Measurements from ENCODE around the gene TMEM201.

Gene TMEM201

GRCh38 chr1:9595968-9596340, 7.2 kb downstream of the TMEM201 start:
- Histone ChIP-seq H3K9me3 (ENCODE audit: control insufficient read depth, low read depth, low read length) (no peaks in the 10 kb centered on the region), H3K27ac (ENCODE audit: low read length) (no peak overlapping the region), H3K4me1 (ENCODE audit: control insufficient read depth, low read depth, low read length) (peaks cover 21% of the 10 kb centered on the region), H3K36me3 (ENCODE audit: control insufficient read depth, low read depth, low read length) (peaks cover 26% of the 10 kb centered on the region), H3K27me3 (ENCODE audit: control insufficient read depth, insufficient read depth, low read length) (no peaks in the 10 kb centered on the region), H3K9ac (ENCODE audit: low read length) (no peak overlapping the region), H3K4me3 (ENCODE audit: low read length) (no peak overlapping the region)

- H3K27ac ChIP-seq (ENCODE audit: low read length) = no peak overlapping the region
- H3K36me3 ChIP-seq (ENCODE audit: control insufficient read depth, low read depth, low read length) = peaks cover 32% of the 10 kb centered on the region
- no peak overlapping the region for H3K9ac ChIP-seq (ENCODE audit: low read length)
Observed at GRCh38 chr1:9596415-9597123, 7.9 kb downstream of the TMEM201 start.

GRCh38 chr1:9597361-9598315, 8.9 kb downstream of the TMEM201 start:
- Histone ChIP-seq H3K4me3 (ENCODE audit: low read length) (no peak overlapping the region), H3K27me3 (ENCODE audit: control insufficient read depth, insufficient read depth, low read length) (no peaks in the 10 kb centered on the region), H3K9me3 (ENCODE audit: control insufficient read depth, low read depth, low read length) (no peaks in the 10 kb centered on the region), H3K4me1 (ENCODE audit: control insufficient read depth, low read depth, low read length) (peaks cover 13% of the 10 kb centered on the region), H3K9ac (ENCODE audit: low read length) (no peak overlapping the region), H3K36me3 (ENCODE audit: control insufficient read depth, low read depth, low read length) (peaks cover 40% of the 10 kb centered on the region), H3K27ac (ENCODE audit: low read length) (no peak overlapping the region)

More at GRCh38 chr1:9596415-9597123, 7.9 kb downstream of the TMEM201 start:
- Histone ChIP-seq H3K27me3 (ENCODE audit: control insufficient read depth, insufficient read depth, low read length) (no peaks in the 10 kb centered on the region), H3K4me1 (ENCODE audit: control insufficient read depth, low read depth, low read length) (peaks cover 17% of the 10 kb centered on the region), H3K4me3 (ENCODE audit: low read length) (no peak overlapping the region), H3K9me3 (ENCODE audit: control insufficient read depth, low read depth, low read length) (no peaks in the 10 kb centered on the region)

GRCh38 chr1:9598316-9598700, 9.6 kb downstream of the TMEM201 start:
- Histone ChIP-seq H3K9ac (ENCODE audit: low read length) (no peak overlapping the region), H3K4me3 (ENCODE audit: low read length) (no peak overlapping the region), H3K27me3 (ENCODE audit: control insufficient read depth, insufficient read depth, low read length) (no peaks in the 10 kb centered on the region), H3K27ac (ENCODE audit: low read length) (no peak overlapping the region), H3K4me1 (ENCODE audit: control insufficient read depth, low read depth, low read length) (peaks cover 6% of the 10 kb centered on the region), H3K36me3 (ENCODE audit: control insufficient read depth, low read depth, low read length) (peaks cover 47% of the 10 kb centered on the region), H3K9me3 (ENCODE audit: control insufficient read depth, low read depth, low read length) (no peaks in the 10 kb centered on the region)

GRCh38 chr1:9599741-9600140, 11.0 kb downstream of the TMEM201 start:
- H3K4me1 ChIP-seq (ENCODE audit: control insufficient read depth, low read depth, low read length) = no peaks in the 10 kb centered on the region
- no peak overlapping the region for H3K4me3 ChIP-seq (ENCODE audit: low read length)
- no peak overlapping the region for H3K9ac ChIP-seq (ENCODE audit: low read length)
- no peaks in the 10 kb centered on the region for H3K27me3 ChIP-seq (ENCODE audit: control insufficient read depth, insufficient read depth, low read length)
- H3K9me3 ChIP-seq (ENCODE audit: control insufficient read depth, low read depth, low read length) = no peaks in the 10 kb centered on the region
- H3K36me3 ChIP-seq (ENCODE audit: control insufficient read depth, low read depth, low read length) = peaks cover 56% of the 10 kb centered on the region
- H3K27ac ChIP-seq (ENCODE audit: low read length) = no peak overlapping the region

- Histone ChIP-seq H3K27ac (ENCODE audit: low read length) (no peak overlapping the region), H3K4me1 (ENCODE audit: control insufficient read depth, low read depth, low read length) (no peaks in the 10 kb centered on the region), H3K9me3 (ENCODE audit: control insufficient read depth, low read depth, low read length) (no peaks in the 10 kb centered on the region), H3K4me3 (ENCODE audit: low read length) (no peak overlapping the region), H3K36me3 (ENCODE audit: control insufficient read depth, low read depth, low read length) (peaks cover 56% of the 10 kb centered on the region), H3K27me3 (ENCODE audit: control insufficient read depth, insufficient read depth, low read length) (no peaks in the 10 kb centered on the region), H3K9ac (ENCODE audit: low read length) (no peak overlapping the region)
Observed at GRCh38 chr1:9600861-9601834, 12.4 kb downstream of the TMEM201 start.

GRCh38 chr1:9601942-9602793, 13.5 kb downstream of the TMEM201 start:
- Histone ChIP-seq H3K9ac (ENCODE audit: low read length) (no peak overlapping the region), H3K36me3 (ENCODE audit: control insufficient read depth, low read depth, low read length) (peaks cover 50% of the 10 kb centered on the region), H3K9me3 (ENCODE audit: control insufficient read depth, low read depth, low read length) (no peaks in the 10 kb centered on the region), H3K4me1 (ENCODE audit: control insufficient read depth, low read depth, low read length) (no peaks in the 10 kb centered on the region), H3K27ac (ENCODE audit: low read length) (no peak overlapping the region), H3K27me3 (ENCODE audit: control insufficient read depth, insufficient read depth, low read length) (no peaks in the 10 kb centered on the region), H3K4me3 (ENCODE audit: low read length) (no peak overlapping the region)

GRCh38 chr1:9602794-9603167, 14.1 kb downstream of the TMEM201 start:
- H3K9ac ChIP-seq (ENCODE audit: low read length) = no peak overlapping the region
- no peaks in the 10 kb centered on the region for H3K9me3 ChIP-seq (ENCODE audit: control insufficient read depth, low read depth, low read length)
- no peak overlapping the region for H3K4me3 ChIP-seq (ENCODE audit: low read length)
- no peaks in the 10 kb centered on the region for H3K4me1 ChIP-seq (ENCODE audit: control insufficient read depth, low read depth, low read length)
- no peaks in the 10 kb centered on the region for H3K27me3 ChIP-seq (ENCODE audit: control insufficient read depth, insufficient read depth, low read length)
- no peak overlapping the region for H3K27ac ChIP-seq (ENCODE audit: low read length)
- peaks cover 51% of the 10 kb centered on the region for H3K36me3 ChIP-seq (ENCODE audit: control insufficient read depth, low read depth, low read length)

GRCh38 chr1:9603307-9603706, 14.6 kb downstream of the TMEM201 start:
- no peaks in the 10 kb centered on the region for H3K27me3 ChIP-seq (ENCODE audit: control insufficient read depth, insufficient read depth, low read length)
- no peak overlapping the region for H3K4me3 ChIP-seq (ENCODE audit: low read length)
- H3K4me1 ChIP-seq (ENCODE audit: control insufficient read depth, low read depth, low read length) = no peaks in the 10 kb centered on the region
- H3K9ac ChIP-seq (ENCODE audit: low read length) = no peak overlapping the region
- no peaks in the 10 kb centered on the region for H3K9me3 ChIP-seq (ENCODE audit: control insufficient read depth, low read depth, low read length)
- no peak overlapping the region for H3K27ac ChIP-seq (ENCODE audit: low read length)
- H3K36me3 ChIP-seq (ENCODE audit: control insufficient read depth, low read depth, low read length) = peaks cover 46% of the 10 kb centered on the region

- H3K27ac ChIP-seq (ENCODE audit: low read length) = no peak overlapping the region
- no peak overlapping the region for H3K9ac ChIP-seq (ENCODE audit: low read length)
- no peaks in the 10 kb centered on the region for H3K9me3 ChIP-seq (ENCODE audit: control insufficient read depth, low read depth, low read length)
- peaks cover 45% of the 10 kb centered on the region for H3K36me3 ChIP-seq (ENCODE audit: control insufficient read depth, low read depth, low read length)
- no peaks in the 10 kb centered on the region for H3K4me1 ChIP-seq (ENCODE audit: control insufficient read depth, low read depth, low read length)
- H3K27me3 ChIP-seq (ENCODE audit: control insufficient read depth, insufficient read depth, low read length) = no peaks in the 10 kb centered on the region
- no peak overlapping the region for H3K4me3 ChIP-seq (ENCODE audit: low read length)
Observed at GRCh38 chr1:9603766-9604753, 15.3 kb downstream of the TMEM201 start.
